ENCODE results near the gene RACK1. TPM values are rescaled to one million over a fixed set of nuclear protein-coding genes. Genes with fewer than 3 reads are reported as not detected.

The RACK1 gene
- total and polyA plus RNA-seq, 2 experiments from 2014 or later, result 2,372 to 4,798 TPM

- ATAC-seq (peak; percentile 37), DNase-seq (ENCODE audit: low spot score) (no peak)
- Mint-ChIP-seq H3K36me3 (ENCODE audit: low read depth) (peaks cover 86% of the 10 kb centered on the region), H3K4me3 (no peak overlapping the region; the same call in 2 of the 3 replicates), H3K27ac (peak overlapping the region; percentile 83), H3K9me3 (peaks cover 6% of the 10 kb centered on the region; the same call in 1 of the 3 replicates), H3K27me3 (ENCODE audit: insufficient read depth, low read depth, poor library complexity) (peaks cover 45% of the 10 kb centered on the region), H3K4me1 (peaks cover 25% of the 10 kb centered on the region)
- Histone ChIP-seq H3K4me2 (no peak overlapping the region), H4K20me1 (replicated peaks; ENCODE audit: insufficient read depth) (peaks cover 45% of the 10 kb centered on the region), H3K4me1 (ENCODE audit: insufficient read depth) (peaks cover 7% of the 10 kb centered on the region), H3F3A (replicated peaks; ENCODE audit: low read depth) (peaks cover 58% of the 10 kb centered on the region), H3K79me2 (replicated peaks; ENCODE audit: insufficient read depth) (peaks cover 23% of the 10 kb centered on the region), H2AFZ (no peak overlapping the region), H3K4me3 (no peak overlapping the region), H3K27ac (ENCODE audit: low read depth) (peak overlapping the region; percentile 86), H3K27me3 (ENCODE audit: insufficient read depth) (no peaks in the 10 kb centered on the region), H3K9me2 (ENCODE audit: insufficient read depth) (no peaks in the 10 kb centered on the region), H3K36me3 (ENCODE audit: insufficient read depth) (peaks cover 46% of the 10 kb centered on the region)
- no peak for TF ChIP-seq EZH2 (IDR thresholded peaks at IDR 0.05; ENCODE audit: low read depth, unreplicated experiment)
- no peak; the same call in none of the 2 replicates for TF ChIP-seq POLR2AphosphoS5 (IDR thresholded peaks at IDR 0.05; ENCODE audit: low read depth)
- TF ChIP-seq ETS1 (IDR thresholded peaks at IDR 0.05), result no peak
- no peak for TF ChIP-seq STAT1 (IDR thresholded peaks at IDR 0.05; ENCODE audit: unreplicated experiment)
- TF ChIP-seq CTCF (conservative IDR thresholded peaks at IDR 0.05; ENCODE audit: low read depth in 2 of 2), result no peak
- TF ChIP-seq CREB1 (CRISPR knock-in tag; IDR thresholded peaks at IDR 0.05; ENCODE audit: low read depth), result no peak
- no peak for TF ChIP-seq ZNF462 (CRISPR knock-in tag; IDR thresholded peaks at IDR 0.05)
- no peak for TF ChIP-seq JUNB (IDR thresholded peaks at IDR 0.05; ENCODE audit: unreplicated experiment)
- no peak for TF ChIP-seq REST (IDR thresholded peaks at IDR 0.05; ENCODE audit: unreplicated experiment)
- no peak for TF ChIP-seq EZH2phosphoT487 (IDR thresholded peaks at IDR 0.05; ENCODE audit: unreplicated experiment)
- TF ChIP-seq ZNF114 (CRISPR knock-in tag; IDR thresholded peaks at IDR 0.05), result no peak
- TF ChIP-seq NANOG (IDR thresholded peaks at IDR 0.05; ENCODE audit: borderline replicate concordance), result no peak
- TF ChIP-seq ZNF331 (CRISPR knock-in tag; IDR thresholded peaks at IDR 0.05; ENCODE audit: low read depth), result no peak
Measured at GRCh38 chr5:181235323-181235688, 8.4 kb downstream of the RACK1 start.

All from GM23338 (cell line).